SW480 (cell line): ENCODE measurements around the gene ZNF433.
"Not testable (repeated sequence)": the region's sequence is repeated elsewhere in the genome, so short reads cannot be mapped to it uniquely, and the experiment has no call there.

Experiments
- DNase-seq: peaks from one replicate; pipeline ENCODE4 v3.0.0-alpha.2; 2016; ENCODE audit warnings: low spot score

Gene ZNF433

DNA sequence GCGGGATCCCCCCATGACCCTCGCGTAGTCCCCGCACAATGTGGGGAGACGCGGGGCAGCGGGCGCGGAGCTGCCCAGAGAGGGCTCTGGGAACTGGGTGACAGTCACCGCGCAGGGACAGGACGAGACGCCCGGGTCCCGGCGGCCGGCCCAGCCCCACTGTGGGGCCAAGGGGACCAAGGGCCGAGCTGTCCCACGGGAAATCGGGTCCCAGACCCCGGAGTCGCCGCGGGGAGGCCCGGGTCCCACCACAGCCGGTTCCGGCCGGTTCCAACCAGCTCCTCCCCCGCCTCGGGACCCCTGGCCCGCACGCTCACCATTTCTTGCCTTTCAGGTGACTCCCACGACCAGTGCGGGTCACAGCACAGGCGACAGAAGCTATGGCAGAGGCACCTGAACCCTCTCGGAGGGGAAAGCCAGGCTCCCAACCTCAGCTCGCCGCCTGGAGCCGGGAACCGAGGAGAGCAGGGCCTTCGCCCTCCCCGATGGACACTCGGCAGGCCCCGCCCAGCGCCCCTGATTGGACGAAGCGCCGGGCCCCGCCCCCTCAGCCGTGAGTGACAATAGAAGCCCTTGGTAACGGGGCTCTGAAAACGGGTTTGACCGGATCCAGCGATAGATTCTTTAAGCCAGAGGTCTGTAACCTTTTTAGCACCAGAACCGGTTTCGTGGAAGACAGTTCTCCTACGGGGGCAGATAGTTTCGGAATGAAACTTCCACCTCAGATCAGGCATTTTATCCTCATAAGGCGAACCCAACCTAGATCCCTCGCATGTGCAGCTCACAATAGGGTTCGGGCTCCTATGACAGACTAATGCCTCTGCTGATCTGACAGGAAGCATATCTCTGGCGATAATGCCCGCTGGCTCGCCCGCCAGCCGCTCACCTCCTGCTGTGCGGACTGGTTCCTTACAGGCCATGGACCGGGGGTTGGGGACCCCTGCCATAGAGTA lies at the start of gene ZNF433:
ZNF433 (minus strand) TSS at position 460 of the 953 bp plus-strand sequence; CDS start at position 320, 140 bp downstream.
- peak; percentile 47 for DNase-seq

DNA sequence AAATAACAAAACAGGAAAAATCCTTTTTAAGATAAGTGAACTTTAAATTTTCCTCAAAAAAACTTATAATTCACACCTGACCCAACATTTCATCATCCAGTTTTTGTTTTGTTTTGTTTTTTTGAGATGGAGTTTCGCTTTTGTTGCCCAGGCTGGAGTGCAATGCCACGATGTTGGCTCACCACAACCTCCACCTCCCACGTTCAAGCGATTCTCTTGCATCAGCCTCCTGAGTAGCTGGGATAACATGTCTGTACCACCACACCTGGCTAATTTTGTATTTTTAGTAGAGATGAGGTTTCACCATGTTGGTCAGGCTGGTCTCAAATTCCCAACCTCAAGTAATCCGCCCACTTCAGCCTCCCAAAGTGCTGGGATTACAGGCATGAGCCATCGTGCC lies 47.9 kb upstream of the ZNF433 start:
- DNase-seq = not testable (repeated sequence)

DNA sequence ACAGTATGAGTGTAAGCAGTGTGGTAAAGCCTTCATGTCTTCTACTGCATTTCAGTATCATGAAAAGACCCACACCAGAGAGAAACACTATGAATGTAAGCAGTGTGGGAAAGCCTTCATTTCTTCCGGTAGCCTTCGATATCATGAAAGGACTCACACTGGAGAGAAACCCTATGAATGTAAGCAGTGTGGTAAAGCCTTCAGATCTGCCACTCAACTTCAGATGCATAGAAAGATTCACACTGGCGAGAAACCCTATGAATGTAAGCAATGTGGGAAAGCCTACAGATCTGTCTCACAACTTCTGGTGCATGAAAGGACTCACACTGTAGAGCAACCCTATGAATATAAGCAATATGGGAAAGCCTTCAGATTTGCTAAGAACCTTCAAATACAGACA lies 41.9 kb upstream of the ZNF433 start:
- no peak for DNase-seq

DNA sequence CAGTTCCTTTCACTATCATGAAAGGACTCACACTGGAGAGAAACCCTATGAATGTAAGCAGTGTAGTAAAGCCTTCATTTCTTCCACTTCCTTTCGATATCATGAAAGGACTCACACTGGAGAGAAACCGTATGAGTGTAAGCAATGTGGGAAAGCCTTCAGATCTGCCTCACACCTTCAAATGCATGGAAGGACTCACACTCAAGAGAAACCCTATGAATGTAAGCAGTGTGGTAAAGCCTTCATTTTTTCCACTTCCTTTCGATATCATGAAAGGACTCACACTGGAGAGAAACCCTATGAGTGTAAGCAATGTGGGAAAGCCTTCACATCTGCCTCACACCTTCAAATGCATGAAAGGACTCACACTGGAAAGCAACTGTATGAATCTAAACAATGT lies 40.9 kb upstream of the ZNF433 start:
- DNase-seq = not testable (repeated sequence)

DNA sequence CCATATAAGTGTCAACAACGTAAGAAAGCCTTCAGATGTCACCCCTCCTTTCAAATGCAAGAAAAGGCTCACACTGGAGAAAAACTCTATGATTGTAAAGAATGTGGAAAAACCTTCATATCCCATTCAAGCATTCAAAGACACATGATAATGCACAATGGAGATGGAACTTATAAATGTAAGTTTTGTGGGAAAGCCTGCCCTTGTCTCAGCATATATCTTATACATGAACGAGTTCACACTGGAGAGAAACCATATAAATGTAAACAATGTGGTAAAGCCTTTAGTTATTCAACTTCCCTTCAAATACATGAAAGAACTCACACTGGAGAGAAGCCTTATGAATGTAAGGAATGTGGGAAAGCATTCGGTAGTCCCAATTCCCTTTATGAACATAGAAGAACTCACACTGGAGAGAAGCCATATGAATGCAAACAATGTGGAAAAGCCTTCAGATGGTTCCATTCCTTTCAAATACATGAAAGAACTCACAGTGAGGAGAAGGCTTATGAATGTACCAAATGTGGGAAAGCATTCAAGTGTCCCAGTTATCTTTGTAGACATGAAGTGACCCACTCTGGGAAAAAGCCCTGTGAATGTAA lies 40.2 kb upstream of the ZNF433 start:
- no peak for DNase-seq

DNA sequence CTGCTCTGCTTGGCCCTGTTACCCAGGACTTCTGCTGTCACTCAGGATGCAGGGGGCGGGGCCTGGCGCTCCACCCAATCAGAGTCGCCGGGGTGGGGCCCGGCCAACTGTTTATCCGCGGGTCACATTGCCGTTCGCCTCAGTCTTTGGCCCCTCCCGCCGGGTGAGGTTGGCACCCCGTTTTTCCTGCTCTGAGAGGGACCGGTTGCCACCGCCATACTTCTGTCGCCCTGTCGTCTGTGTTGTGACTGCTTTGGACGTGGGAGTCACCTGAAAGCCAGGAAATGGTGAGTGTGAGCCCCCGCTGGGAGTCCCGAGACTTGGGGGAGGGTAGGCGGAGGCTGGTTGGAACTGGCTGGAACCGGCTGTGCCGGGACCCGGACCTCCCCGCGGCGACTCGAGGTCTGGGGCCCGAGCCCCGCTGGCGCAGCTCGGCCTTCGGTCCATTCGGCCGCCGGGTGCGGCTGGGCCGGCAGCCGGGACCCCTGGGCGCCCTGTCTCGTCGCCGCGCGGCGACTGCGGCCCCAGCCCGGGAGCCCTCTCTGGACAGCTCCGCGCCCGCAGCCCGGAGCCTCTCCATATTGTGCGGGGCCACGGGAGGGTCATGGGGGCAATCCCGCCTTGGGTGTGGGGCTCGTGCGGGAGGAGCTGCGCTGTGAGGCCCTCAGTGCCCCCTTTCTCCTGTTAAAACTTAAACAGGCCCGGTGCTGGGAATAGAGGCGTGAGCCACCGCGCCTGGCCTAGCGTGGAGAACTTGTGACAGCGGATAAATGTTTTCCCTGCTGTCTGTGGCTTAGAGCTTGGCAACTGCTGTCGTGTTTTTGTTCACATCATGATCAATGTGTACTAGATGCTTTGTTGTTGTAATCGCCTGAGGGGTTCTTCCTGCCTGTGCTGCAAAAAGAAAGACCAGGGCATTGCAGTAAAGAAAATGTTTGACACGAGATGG lies 29.4 kb upstream of the ZNF433 start, which contains the start of gene ZNF844:
ZNF844 (plus strand) TSS at position 142 of the 949 bp plus-strand sequence; CDS start at position 285, 143 bp downstream.
- peak; percentile 25 for DNase-seq

DNA sequence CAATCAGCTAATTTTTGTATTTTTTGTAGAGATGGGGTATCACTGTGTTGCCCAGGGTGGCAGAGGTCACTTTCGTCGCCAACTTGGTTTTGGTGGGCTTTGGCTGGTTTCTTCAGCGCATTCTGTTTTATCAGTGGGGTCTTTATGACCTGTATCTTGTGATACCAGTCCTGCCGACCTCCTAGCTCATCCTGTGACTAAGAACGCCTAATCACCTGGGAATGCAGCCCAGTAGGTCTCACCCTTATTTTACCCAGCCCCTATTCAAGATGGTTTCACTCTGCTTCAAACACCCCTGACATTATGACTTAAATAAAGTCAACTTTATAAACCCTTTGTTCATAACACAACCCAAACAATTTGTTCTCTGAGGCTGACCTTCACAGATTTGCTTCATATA lies 20.3 kb upstream of the ZNF433 start:
- DNase-seq = no peak

DNA sequence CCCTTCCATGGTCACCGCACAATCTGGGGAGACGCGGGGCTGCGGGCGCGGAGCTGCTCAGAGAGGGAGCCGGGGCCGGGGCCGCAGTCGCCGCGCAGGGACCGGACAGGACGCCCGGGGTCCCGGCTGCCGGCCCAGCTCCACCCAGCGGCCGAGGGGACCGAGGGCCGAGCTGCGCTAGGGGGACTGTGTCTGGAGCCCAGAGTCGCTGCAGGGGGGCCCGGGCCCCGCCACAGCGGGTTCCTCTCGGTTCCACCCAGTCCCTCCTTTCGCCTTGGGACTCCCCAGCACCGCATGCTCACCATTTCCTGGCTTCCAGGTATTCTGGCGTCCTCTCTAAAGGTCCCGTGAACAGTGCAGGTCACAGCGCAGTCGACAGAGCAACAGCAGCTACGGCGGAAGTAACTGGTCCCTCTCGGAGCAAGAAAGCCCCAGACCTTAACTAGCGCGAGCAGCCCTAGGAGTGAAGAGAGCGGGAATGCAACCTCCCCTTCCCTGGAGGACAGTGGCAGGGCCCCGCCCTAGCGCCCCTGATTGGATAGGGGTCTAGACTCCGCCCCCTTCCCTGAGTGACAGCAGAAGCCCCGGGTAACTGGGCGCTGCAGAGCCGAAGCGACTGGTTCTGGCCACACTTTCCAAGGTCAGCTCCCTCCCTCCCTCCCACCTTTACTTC lies 17.2 kb upstream of the ZNF433 start, which contains the start of gene ZNF878:
ZNF878 (minus strand) TSS at position 465 of the 673 bp plus-strand sequence; CDS start at position 305, 160 bp downstream.
- DNase-seq = peak; percentile 92

DNA sequence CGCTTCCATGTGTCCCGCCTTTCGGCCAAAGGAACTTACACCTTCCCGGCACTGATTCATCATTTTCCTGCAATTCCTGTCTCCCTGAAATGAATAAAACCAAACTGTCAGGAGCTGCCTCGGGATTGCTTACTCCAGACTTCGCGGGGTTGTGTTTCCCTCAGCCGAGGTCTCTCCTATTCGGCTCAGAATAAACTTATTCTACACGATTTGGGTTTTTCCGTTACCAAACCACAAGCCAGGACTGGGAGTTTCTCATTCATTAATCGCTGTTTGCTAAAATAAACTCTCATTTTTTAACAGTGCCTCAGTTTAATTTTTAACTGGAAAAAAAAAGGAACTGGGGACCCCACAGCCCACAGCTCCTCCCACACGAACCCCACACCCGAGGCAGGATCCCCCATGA lies 16.6 kb upstream of the ZNF433 start:
- peak; percentile 48 for DNase-seq

DNA sequence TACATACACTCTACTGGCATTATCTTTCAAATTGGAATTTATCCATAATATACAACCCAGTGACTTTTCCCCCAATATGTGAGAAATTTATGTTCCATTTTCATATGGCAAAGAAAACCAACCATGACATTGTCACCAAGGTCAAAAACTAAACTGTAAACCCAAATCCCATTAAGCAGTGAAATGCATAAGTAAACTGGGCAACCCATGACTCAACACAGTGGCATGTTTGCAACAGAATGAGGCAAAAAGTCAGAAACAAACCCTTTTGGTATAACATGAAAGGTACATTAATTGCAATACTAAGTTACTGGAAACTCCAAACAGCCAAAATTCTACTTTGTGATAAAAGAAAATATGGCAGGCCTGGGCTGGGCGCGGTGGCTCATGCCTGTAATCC lies 12.4 kb upstream of the ZNF433 start:
- DNase-seq = no peak

DNA sequence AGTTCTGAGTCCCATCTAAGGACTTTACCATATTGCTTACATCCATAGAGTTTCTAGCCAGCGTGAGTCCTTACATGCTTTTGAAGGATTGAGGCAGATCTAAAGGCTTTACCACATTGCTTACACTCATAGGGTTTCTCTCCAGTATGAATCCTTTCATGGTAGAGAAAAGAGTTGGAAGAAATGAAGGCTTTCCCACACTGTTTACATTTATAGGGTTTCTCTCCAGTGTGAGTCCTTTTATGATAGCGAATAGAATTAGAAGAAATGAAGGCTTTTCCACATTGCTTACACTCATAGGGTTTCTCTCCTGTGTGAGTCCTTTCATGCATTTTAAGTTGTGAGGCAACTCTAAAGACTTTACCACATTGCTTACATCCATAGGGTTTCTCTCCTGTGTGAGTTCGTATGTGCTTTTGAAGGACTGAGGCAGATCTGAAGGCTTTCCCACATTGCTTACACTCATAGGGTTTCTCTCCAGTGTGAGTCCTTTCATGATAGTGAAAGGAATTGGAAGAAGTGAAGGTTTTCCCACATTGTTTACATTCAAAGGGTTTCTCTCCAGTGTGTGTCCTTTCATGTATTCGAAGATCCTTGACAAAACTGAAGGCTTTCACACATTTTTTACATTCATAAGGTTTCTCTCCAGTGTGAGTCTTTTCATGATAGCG lies 8.4 kb upstream of the ZNF433 start:
- no peak for DNase-seq

DNA sequence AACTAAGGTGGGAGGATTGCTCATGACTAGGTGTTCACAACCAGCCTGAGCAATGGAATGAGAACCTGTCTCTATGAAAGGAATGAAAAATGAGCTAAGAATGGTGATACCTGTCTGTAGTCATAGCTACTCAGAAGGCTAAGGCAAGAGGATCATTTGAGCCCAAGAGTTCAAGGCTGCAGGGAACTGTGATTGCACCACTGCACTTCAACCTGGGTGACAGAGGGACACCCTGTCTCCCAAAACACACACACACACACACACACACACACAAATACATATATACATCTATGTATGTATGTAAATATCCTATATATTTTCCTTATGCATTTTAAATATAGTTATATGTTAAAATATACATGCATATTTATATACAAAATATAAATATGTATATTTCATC lies 7.4 kb upstream of the ZNF433 start:
- DNase-seq = no peak

DNA sequence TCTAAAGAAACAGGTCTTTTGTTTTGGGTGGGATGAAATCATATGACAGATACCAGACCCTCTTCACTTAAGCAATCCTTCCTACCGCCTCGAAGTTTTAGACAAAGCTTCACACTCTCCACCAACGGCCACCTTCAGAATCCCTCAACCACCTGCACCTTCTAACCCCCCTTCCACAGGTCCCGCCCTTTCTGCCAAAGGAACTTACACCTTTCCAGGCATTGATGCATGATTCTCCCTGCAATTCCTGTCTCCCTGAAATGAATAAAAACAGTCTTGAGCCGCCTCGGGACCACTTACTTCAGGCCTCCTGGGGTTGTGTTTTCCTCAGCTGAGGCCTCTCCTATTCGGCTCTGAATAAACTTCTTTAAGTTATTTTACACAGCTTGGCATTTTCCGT lies 859 bp downstream of the ZNF433 start:
- no peak for DNase-seq

DNA sequence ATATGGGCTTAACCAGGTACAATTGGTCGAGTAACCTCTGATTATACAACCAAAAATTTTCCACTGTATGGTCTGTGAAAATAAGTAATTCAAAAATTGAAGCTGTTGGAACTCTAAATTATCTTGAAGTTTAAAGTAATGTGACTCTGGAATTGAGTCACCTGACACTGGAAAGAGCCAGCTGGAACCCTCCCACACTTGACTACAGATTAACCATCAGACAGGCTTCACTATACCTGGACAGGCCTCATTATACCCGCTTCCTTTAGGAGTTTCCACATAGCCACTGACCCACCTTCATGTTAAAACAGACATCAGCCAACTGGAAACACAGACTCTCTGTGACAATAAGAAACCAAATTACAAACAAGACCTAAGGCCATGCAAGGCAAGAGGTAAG lies 1.3 kb downstream of the ZNF433 start:
- DNase-seq = no peak

DNA sequence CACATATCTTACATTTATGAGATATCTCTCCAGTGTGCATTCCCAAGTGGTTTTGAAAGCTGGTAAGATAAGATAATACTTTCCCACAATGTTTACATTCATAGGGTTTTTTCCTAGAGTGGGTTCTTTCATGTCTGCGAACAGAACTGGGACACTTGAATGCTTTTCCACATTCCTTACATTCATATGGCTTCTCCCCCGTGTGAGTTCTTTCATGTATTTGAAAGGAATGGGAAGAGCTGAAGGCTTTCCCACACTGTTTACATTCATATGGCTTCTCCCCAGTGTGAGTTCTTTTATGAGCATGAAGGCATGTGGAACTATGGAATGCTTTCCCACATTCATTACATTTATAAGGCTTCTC lies 19.7 kb downstream of the ZNF433 start:
- DNase-seq = peak; percentile 14

DNA sequence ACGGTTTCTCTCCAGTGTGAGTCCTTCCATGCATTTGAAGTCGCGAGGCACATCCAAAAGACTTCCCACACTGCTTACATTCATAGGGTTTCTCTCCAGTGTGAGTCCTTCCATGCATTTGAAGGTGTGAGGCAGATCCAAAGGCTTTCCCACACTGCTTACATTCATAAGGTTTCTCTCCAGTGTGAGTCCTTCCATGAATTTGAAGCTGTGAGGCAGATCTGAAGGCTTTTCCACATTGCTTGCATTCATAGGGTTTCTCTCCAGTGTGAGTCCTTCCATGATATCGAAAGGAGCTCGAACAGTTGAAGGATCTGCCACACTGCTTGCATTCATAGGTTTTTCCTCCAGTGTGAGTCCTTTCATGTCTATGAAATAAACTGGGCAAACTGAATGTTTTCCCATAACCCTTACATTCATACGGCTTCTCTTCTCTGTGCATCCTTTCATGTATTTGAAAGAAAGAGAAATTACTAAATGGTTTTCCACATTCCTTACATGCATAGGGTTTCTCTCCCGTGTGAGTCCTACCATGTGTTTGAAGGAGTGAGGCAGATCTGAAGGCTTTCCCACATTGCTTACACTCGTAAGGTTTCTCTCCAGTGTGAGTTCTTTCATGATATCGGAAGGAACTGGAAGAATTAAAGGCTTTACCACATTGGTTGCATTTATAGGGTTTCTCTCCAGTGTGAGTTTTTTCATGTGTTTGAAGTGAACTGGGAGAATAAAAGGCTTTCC lies 20.3 kb downstream of the ZNF433 start:
- no peak for DNase-seq

DNA sequence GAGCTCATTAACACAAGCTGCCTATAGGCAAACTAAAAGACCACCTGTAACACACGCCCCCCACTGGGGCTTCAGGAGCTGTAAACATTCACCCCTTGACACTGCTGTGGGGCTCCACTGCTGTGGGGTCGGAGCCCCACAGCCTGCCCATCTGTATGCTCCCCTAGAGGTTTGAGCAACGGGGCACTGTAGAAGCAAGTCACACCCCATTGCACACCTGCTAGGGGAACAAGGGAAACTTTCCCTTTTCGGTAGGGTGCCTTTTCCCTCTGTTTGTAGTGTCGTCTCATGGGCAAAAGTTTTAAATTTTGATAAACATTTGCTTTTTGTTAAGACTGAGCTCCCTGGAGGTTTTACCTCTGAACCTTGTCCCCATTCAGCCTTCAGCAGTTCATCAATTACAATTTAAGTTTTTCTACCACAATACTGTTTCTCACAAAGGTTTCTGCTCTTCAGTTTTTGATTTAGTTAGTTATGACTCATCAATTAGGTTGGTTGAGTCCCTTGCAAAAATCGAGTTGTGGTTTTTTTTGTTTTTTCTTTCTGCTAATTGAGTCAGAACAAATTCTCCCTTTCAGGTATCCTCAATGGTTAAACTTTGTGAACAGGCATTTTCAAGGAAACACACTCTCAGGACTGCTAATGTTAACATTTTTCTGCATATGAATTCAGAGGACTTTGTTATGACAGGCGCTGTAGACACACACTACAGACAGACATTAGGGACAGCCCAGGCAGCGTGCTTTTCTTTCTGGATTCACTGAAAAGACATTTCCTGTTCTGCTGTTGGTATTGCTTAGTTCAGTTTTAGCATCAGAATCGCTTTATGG lies 35.1 kb downstream of the ZNF433 start:
- DNase-seq = no peak

DNA sequence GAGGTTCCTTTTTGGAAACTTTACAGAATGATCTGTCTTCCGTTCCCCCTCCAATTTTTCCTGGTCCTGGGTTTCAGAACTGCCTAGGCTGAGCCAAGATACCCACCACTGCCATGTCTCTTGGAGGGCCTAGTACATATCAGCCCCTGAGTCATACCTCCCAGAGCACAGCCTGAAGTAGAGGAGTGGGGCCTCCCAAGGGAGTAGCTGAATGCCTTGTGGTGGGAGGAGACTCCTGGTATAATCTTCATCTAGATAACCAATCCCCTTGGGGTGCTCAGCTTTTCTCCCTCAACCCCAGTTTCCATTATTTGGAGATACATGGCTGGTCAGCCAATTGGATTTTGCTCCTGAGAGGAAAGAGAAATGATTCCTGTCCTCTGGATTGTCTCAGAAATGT lies 40.3 kb downstream of the ZNF433 start:
- no peak for DNase-seq

DNA sequence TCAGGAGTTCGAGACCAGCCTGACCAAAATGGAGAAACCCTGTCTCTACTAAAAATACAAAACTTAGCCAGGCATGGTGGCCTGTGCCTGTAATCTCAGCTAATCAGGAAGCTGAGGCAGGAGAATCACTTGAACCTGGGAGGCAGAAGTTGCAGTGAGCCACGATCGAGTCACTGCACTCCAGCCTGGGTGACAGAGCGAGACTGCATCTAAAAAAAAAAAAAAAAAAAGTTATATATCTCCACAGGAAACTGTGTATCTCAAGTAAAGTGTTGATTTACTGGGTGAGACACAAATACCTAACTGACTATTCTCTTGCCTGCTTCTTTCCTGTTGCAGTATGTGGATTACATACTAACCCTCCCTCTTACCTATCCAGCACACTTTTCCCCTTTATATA lies 43.6 kb downstream of the ZNF433 start:
- DNase-seq = not testable (repeated sequence)
